Loucy (cell line): Measurements from ENCODE around the gene LRRK1.

Source experiments
- EZH2phosphoT487 ChIP-seq: fragments of 200-600 bp; IDR thresholded peaks from 2 replicates; pipeline ENCODE4 v1.6.1; 2018; ENCODE audit warnings: antibody characterized with exemption, mild to moderate bottlenecking, moderate library complexity, borderline replicate concordance
- TF ChIP-seq, protein P1 (sequence below): fragments of 200-600 bp; sonication (generic); conservative IDR thresholded peaks from 2 replicates; pipeline ENCODE4 v1.5.1; 2014; ENCODE audit warnings: mild to moderate bottlenecking, antibody characterized with exemption, low read length

- TF ChIP-seq, protein P1, sequence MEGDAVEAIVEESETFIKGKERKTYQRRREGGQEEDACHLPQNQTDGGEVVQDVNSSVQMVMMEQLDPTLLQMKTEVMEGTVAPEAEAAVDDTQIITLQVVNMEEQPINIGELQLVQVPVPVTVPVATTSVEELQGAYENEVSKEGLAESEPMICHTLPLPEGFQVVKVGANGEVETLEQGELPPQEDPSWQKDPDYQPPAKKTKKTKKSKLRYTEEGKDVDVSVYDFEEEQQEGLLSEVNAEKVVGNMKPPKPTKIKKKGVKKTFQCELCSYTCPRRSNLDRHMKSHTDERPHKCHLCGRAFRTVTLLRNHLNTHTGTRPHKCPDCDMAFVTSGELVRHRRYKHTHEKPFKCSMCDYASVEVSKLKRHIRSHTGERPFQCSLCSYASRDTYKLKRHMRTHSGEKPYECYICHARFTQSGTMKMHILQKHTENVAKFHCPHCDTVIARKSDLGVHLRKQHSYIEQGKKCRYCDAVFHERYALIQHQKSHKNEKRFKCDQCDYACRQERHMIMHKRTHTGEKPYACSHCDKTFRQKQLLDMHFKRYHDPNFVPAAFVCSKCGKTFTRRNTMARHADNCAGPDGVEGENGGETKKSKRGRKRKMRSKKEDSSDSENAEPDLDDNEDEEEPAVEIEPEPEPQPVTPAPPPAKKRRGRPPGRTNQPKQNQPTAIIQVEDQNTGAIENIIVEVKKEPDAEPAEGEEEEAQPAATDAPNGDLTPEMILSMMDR: no peak
- no peak for TF ChIP-seq EZH2phosphoT487
Measured at GRCh38 chr15:101101676-101102075, 182.5 kb downstream of the LRRK1 start.
